Astrocyte (in vitro differentiated cells and primary cell): Measurements from ENCODE around the gene PLA2G1B. TPM values are rescaled to one million over a fixed set of nuclear protein-coding genes. Genes with fewer than 3 reads are reported as not detected.

Source experiments
- DNase-seq: peaks from one replicate; pipeline ENCODE4 v3.0.0-alpha.2; 2010; ENCODE audit warnings: low read depth
- FAIRE-seq: peaks from 2 replicates; lab custom pipeline; 2011; peaks lifted over from hg19 to GRCh38; lab: Jason Lieb, UNC
- H2AFZ ChIP-seq: 2 replicates; pipeline ENCODE4 v1.6.0; 2012; ENCODE audit warnings: low read depth, low read length, inconsistent platforms
- H3K27ac ChIP-seq: 2 replicates; pipeline ENCODE4 v1.5.1; 2011; ENCODE audit warnings: low read depth, low read length, inconsistent platforms
- H3K27me3 ChIP-seq: 2 replicates; pipeline ENCODE4 v1.6.0; 2011; ENCODE audit warnings: low read length, inconsistent platforms; ENCODE audit not compliant: insufficient read depth
- H3K36me3 ChIP-seq: 2 replicates; pipeline ENCODE4 v1.5.1; 2011; ENCODE audit warnings: low read length, inconsistent platforms; ENCODE audit not compliant: insufficient read depth
- H3K4me1 ChIP-seq: 2 replicates; pipeline ENCODE4 v1.5.1; 2011; ENCODE audit warnings: low read length, inconsistent platforms; ENCODE audit not compliant: insufficient read depth
- H3K4me2 ChIP-seq: 2 replicates; pipeline ENCODE4 v1.6.0; 2012; ENCODE audit warnings: low read length, inconsistent platforms
- H3K4me3 ChIP-seq: 2 replicates; pipeline ENCODE4 v1.5.1; 2011; ENCODE audit warnings: low read depth, mild to moderate bottlenecking, low read length, inconsistent platforms; ENCODE audit not compliant: insufficient read depth
- H3K79me2 ChIP-seq: 2 replicates; pipeline ENCODE4 v1.6.0; 2012; ENCODE audit warnings: mild to moderate bottlenecking, low read length, inconsistent platforms; ENCODE audit not compliant: insufficient read depth
- H3K9ac ChIP-seq: 2 replicates; pipeline ENCODE4 v1.6.0; 2012; ENCODE audit warnings: mild to moderate bottlenecking, low read length, inconsistent platforms
- H3K9me3 ChIP-seq: 2 replicates; pipeline ENCODE4 v1.5.1; 2012; ENCODE audit warnings: low read depth, mild to moderate bottlenecking, low read length, inconsistent platforms; ENCODE audit not compliant: insufficient read depth
- H4K20me1 ChIP-seq: 2 replicates; pipeline ENCODE4 v1.6.0; 2012; ENCODE audit warnings: low read length, inconsistent platforms; ENCODE audit not compliant: insufficient read depth
- H3K27ac Mint-ChIP-seq: one replicate; pipeline ENCODE4 v1.8.0; 2021; ENCODE audit warnings: mild to moderate bottlenecking, mixed read lengths; ENCODE audit not compliant: unreplicated experiment
- H3K27me3 Mint-ChIP-seq: one replicate; pipeline ENCODE4 v1.8.0; 2021; ENCODE audit warnings: low read depth, mixed read lengths; ENCODE audit not compliant: unreplicated experiment
- H3K36me3 Mint-ChIP-seq: one replicate; pipeline ENCODE4 v1.8.0; 2021; ENCODE audit warnings: low read depth, mixed read lengths; ENCODE audit not compliant: unreplicated experiment
- H3K4me1 Mint-ChIP-seq: one replicate; pipeline ENCODE4 v1.8.0; 2021; ENCODE audit warnings: low read depth, mixed read lengths; ENCODE audit not compliant: unreplicated experiment
- H3K4me3 Mint-ChIP-seq: one replicate; pipeline ENCODE4 v1.8.0; 2021; ENCODE audit warnings: mild to moderate bottlenecking, moderate library complexity, mixed read lengths; ENCODE audit not compliant: unreplicated experiment
- H3K9me3 Mint-ChIP-seq: one replicate; pipeline ENCODE4 v1.8.0; 2021; ENCODE audit warnings: mild to moderate bottlenecking, mixed read lengths; ENCODE audit not compliant: unreplicated experiment
- EZH2 ChIP-seq: IDR thresholded peaks from 2 replicates; pipeline ENCODE4 v1.6.1; 2012; ENCODE audit warnings: mild to moderate bottlenecking, low read length, inconsistent platforms; ENCODE audit not compliant: insufficient read depth
- total RNA-seq: library from RNA; stranded (reverse); gene quantifications from 2 replicates; pipeline ENCODE4 v1.2.1, GENCODE V29; 2021
- TF ChIP-seq, protein P1 (sequence below): IDR thresholded peaks from 2 replicates; pipeline ENCODE4 v1.5.1; 2011; ENCODE audit warnings: low read depth, mild to moderate bottlenecking, inconsistent platforms, low read length, moderate library complexity; ENCODE audit not compliant: insufficient read depth

The PLA2G1B gene
- total RNA-seq, 1 donor from 2014 or later, result not detected

GRCh38 chr12:120358412-120359100 lies 31.0 kb upstream of the PLA2G1B start:
- Histone ChIP-seq H4K20me1 (no peaks in the 10 kb centered on the region), H2AFZ (no peak overlapping the region), H3K4me1 (peaks cover 11% of the 10 kb centered on the region), H3K36me3 (no peaks in the 10 kb centered on the region), H3K79me2 (no peaks in the 10 kb centered on the region), H3K9ac (no peak overlapping the region), H3K27me3 (no peaks in the 10 kb centered on the region), H3K4me2 (no peak overlapping the region), H3K9me3 (no peaks in the 10 kb centered on the region), H3K27ac (no peak overlapping the region), H3K4me3 (no peak overlapping the region)
- no peak for DNase-seq
- Mint-ChIP-seq H3K4me1 (peaks cover 7% of the 10 kb centered on the region), H3K36me3 (peaks cover 12% of the 10 kb centered on the region), H3K9me3 (no peaks in the 10 kb centered on the region), H3K4me3 (no peak overlapping the region), H3K27ac (no peak overlapping the region), H3K27me3 (no peaks in the 10 kb centered on the region)
- no peak for TF ChIP-seq EZH2
- TF ChIP-seq, protein P1, sequence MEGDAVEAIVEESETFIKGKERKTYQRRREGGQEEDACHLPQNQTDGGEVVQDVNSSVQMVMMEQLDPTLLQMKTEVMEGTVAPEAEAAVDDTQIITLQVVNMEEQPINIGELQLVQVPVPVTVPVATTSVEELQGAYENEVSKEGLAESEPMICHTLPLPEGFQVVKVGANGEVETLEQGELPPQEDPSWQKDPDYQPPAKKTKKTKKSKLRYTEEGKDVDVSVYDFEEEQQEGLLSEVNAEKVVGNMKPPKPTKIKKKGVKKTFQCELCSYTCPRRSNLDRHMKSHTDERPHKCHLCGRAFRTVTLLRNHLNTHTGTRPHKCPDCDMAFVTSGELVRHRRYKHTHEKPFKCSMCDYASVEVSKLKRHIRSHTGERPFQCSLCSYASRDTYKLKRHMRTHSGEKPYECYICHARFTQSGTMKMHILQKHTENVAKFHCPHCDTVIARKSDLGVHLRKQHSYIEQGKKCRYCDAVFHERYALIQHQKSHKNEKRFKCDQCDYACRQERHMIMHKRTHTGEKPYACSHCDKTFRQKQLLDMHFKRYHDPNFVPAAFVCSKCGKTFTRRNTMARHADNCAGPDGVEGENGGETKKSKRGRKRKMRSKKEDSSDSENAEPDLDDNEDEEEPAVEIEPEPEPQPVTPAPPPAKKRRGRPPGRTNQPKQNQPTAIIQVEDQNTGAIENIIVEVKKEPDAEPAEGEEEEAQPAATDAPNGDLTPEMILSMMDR, result no peak
- FAIRE-seq, result no peak

GRCh38 chr12:120357104-120357503 lies 29.5 kb upstream of the PLA2G1B start:
- Mint-ChIP-seq H3K27ac (peak overlapping the region; percentile 78), H3K27me3 (no peaks in the 10 kb centered on the region), H3K4me1 (peaks cover 4% of the 10 kb centered on the region), H3K4me3 (no peak overlapping the region), H3K36me3 (peaks cover 10% of the 10 kb centered on the region), H3K9me3 (no peaks in the 10 kb centered on the region)
- no peaks in the 10 kb centered on the region for H3K79me2 ChIP-seq
- no peak overlapping the region for H3K9ac ChIP-seq
- TF ChIP-seq EZH2, result no peak
- TF ChIP-seq, protein P1, result no peak
- FAIRE-seq (no peak), DNase-seq (no peak)
- H4K20me1 ChIP-seq, result no peaks in the 10 kb centered on the region
- no peaks in the 10 kb centered on the region for H3K9me3 ChIP-seq
- H3K4me3 ChIP-seq, result no peak overlapping the region
- H3K4me1 ChIP-seq, result peaks cover 12% of the 10 kb centered on the region
- H3K36me3 ChIP-seq, result no peaks in the 10 kb centered on the region
- H3K27me3 ChIP-seq, result no peaks in the 10 kb centered on the region
- H2AFZ ChIP-seq, result no peak overlapping the region
- H3K4me2 ChIP-seq, result peak overlapping the region; percentile 66
- peak overlapping the region; percentile 13 for H3K27ac ChIP-seq

- Mint-ChIP-seq H3K4me1 (peaks cover 4% of the 10 kb centered on the region), H3K4me3 (no peak overlapping the region), H3K27me3 (no peaks in the 10 kb centered on the region), H3K9me3 (no peaks in the 10 kb centered on the region), H3K36me3 (peaks cover 12% of the 10 kb centered on the region), H3K27ac (peak overlapping the region; percentile 78)
- no peaks in the 10 kb centered on the region for H3K27me3 ChIP-seq
- H2AFZ ChIP-seq, result no peak overlapping the region
- TF ChIP-seq EZH2, result no peak
- TF ChIP-seq, protein P1, result peak; percentile 82
- H3K9ac ChIP-seq, result no peak overlapping the region
- FAIRE-seq (peak; percentile 86), DNase-seq (peak; percentile 94)
- no peaks in the 10 kb centered on the region for H4K20me1 ChIP-seq
- peak overlapping the region; percentile 66 for H3K4me2 ChIP-seq
- peaks cover 11% of the 10 kb centered on the region for H3K4me1 ChIP-seq
- H3K4me3 ChIP-seq, result no peak overlapping the region
- H3K36me3 ChIP-seq, result no peaks in the 10 kb centered on the region
- H3K27ac ChIP-seq, result peak overlapping the region; percentile 13
- H3K9me3 ChIP-seq, result no peaks in the 10 kb centered on the region
- no peaks in the 10 kb centered on the region for H3K79me2 ChIP-seq
Measured at GRCh38 chr12:120356567-120357030, 29.0 kb upstream of the PLA2G1B start.
